CD4-positive, alpha-beta T cell (primary cell): ENCODE results near the gene PHACTR3. TPM values are rescaled to one million over a fixed set of nuclear protein-coding genes. Genes with fewer than 3 reads are reported as not detected.

Source experiments
- ATAC-seq: fragments of 200-7000 bp; cut with Tn5 transposase; one replicate; pipeline ENCODE4 v1.10.0; 2022; ENCODE audit warnings: mild to moderate bottlenecking; ENCODE audit not compliant: poor library complexity
- CTCF ChIA-PET: fragments of 350-600 bp; sonication (Branson Sonifier 250); formaldehyde crosslinking; loops from one replicate; lab custom pipeline; 2021; ENCODE audit warnings: antibody characterized with exemption, inconsistent platforms; lab: Charles Lee
- POLR2A ChIA-PET: fragments of 350-600 bp; sonication (Branson Sonifier 250); formaldehyde crosslinking; loops from one replicate; lab custom pipeline; 2021; ENCODE audit warnings: antibody characterized with exemption, inconsistent platforms; lab: Charles Lee
- DNase-seq, 14 experiments: peaks; one replicate each; pipeline ENCODE4 v3.0.0-alpha.2; 2013 to 2020; ENCODE audit warnings: mixed read lengths in 2 of 14
- H3K27ac ChIP-seq, 2 donors: one replicate each; pipeline versions ENCODE4 v1.5.1 to v1.7.0; 2013; ENCODE audit warnings: low read length in 2 of 2, low read depth in 1 of 2, mild to moderate bottlenecking in 1 of 2
- H3K27me3 ChIP-seq, 2 experiments: 1 replicate in 1 of 2; 2 replicates in 1 of 2; pipeline versions ENCODE4 v1.6.1 to v1.7.0; 2013; ENCODE audit warnings: low read length in 2 of 2, control low read depth in 1 of 2, mild to moderate bottlenecking in 1 of 2, moderate library complexity in 1 of 2; ENCODE audit not compliant: insufficient read depth in 2 of 2, control insufficient read depth in 1 of 2
- H3K36me3 ChIP-seq: one replicate; pipeline ENCODE4 v1.6.1; 2013; ENCODE audit warnings: low read length, control low read depth; ENCODE audit not compliant: insufficient read depth
- H3K4me1 ChIP-seq: one replicate; pipeline ENCODE4 v1.6.1; 2013; ENCODE audit warnings: low read length, control low read depth; ENCODE audit not compliant: insufficient read depth
- H3K4me3 ChIP-seq: one replicate; pipeline ENCODE4 v1.5.1; 2013; ENCODE audit warnings: mild to moderate bottlenecking, low read length, moderate library complexity
- H3K9me3 ChIP-seq, 2 experiments: 1 replicate in 1 of 2; 2 replicates in 1 of 2; pipeline versions ENCODE4 v1.6.1 to v1.7.0; 2013; ENCODE audit warnings: low read length in 2 of 2, mild to moderate bottlenecking in 2 of 2, control low read depth in 1 of 2, moderate library complexity in 1 of 2; ENCODE audit not compliant: control insufficient read depth in 1 of 2, insufficient read depth in 1 of 2
- H3K27ac Mint-ChIP-seq: one replicate; pipeline ENCODE4 v1.8.0; 2020; ENCODE audit warnings: mixed read lengths
- H3K27me3 Mint-ChIP-seq: one replicate; pipeline ENCODE4 v1.8.0; 2021; ENCODE audit warnings: mixed read lengths
- H3K36me3 Mint-ChIP-seq: one replicate; pipeline ENCODE4 v1.8.0; 2021; ENCODE audit warnings: low read depth, mixed read lengths
- H3K4me1 Mint-ChIP-seq: one replicate; pipeline ENCODE4 v1.8.0; 2021; ENCODE audit warnings: low read depth, mixed read lengths
- H3K4me3 Mint-ChIP-seq: one replicate; pipeline ENCODE4 v1.8.0; 2020; ENCODE audit warnings: mild to moderate bottlenecking, mixed read lengths
- H3K9me3 Mint-ChIP-seq: one replicate; pipeline ENCODE4 v1.8.0; 2020; ENCODE audit warnings: mixed read lengths
- CTCF ChIP-seq: fragments of 200-600 bp; IDR thresholded peaks from one replicate; pipeline ENCODE4 v1.8.0; 2022; ENCODE audit warnings: antibody characterized with exemption, mild to moderate bottlenecking
- intact Hi-C, 2 experiments: fragments of 100-400 bp; cut with DNase I in 1 of 2; cut with micrococcal nuclease in 1 of 2; formaldehyde crosslinking; loops; one replicate each; pipeline versions ENCODE4 v1.15.1 to v1.9.0; 2023 to 2025; cut with DNase I, micrococcal nuclease
- total RNA-seq, 174 experiments: library from RNA in 2 of 174; stranded (reverse) in 2 of 174; gene quantifications; one replicate each; pipeline ENCODE4 v1.2.3 and lab custom pipeline; 2021 to 2026

The PHACTR3 gene
- total RNA-seq, 2 experiments from 2014 or later: not detected

GRCh38 chr20:59622496-59622895, 18.2 kb downstream of the PHACTR3 start:
- Mint-ChIP-seq H3K9me3 (no peaks in the 10 kb centered on the region), H3K4me3 (no peak overlapping the region), H3K27me3 (peaks cover 34% of the 10 kb centered on the region), H3K27ac (no peak overlapping the region), H3K4me1 (no peaks in the 10 kb centered on the region), H3K36me3 (no peaks in the 10 kb centered on the region)
- no peak for ATAC-seq
- CTCF ChIA-PET: interaction anchor here (0.6 kb wide), 1 partner anchor 1452 kb away, joined by 3 read pairs; no protein-coding TSS in a partner anchor
- no peak for DNase-seq
- TF ChIP-seq CTCF: no peak
- Histone ChIP-seq H3K4me3 (no peak overlapping the region), H3K4me1 (no peaks in the 10 kb centered on the region), H3K9me3 (peaks cover 0 to 14% of the 10 kb centered on the region in 2 experiments), H3K27me3 (peaks cover 0 to 4% of the 10 kb centered on the region in 2 experiments), H3K27ac (no peak overlapping the region), H3K36me3 (no peaks in the 10 kb centered on the region)
- intact Hi-C loops: loop anchor here in 1 of 2 experiments (10.0 kb wide), 1 partner anchor 992 kb away; no protein-coding TSS in a partner anchor
- POLR2A ChIA-PET: no interaction called here

- Mint-ChIP-seq H3K27me3 (peaks cover 28% of the 10 kb centered on the region), H3K4me1 (no peaks in the 10 kb centered on the region), H3K36me3 (no peaks in the 10 kb centered on the region), H3K4me3 (no peak overlapping the region), H3K27ac (no peak overlapping the region), H3K9me3 (no peaks in the 10 kb centered on the region)
- Histone ChIP-seq H3K4me1 (no peaks in the 10 kb centered on the region), H3K27ac (no peak overlapping the region), H3K27me3 (peaks cover 0 to 3% of the 10 kb centered on the region in 2 experiments), H3K4me3 (no peak overlapping the region), H3K9me3 (peaks cover 0 to 13% of the 10 kb centered on the region in 2 experiments), H3K36me3 (no peaks in the 10 kb centered on the region)
- CTCF ChIA-PET: interaction anchor here (0.6 kb wide), 1 partner anchor 1452 kb away, joined by 3 read pairs; no protein-coding TSS in a partner anchor
- no peak for TF ChIP-seq CTCF
- DNase-seq: no peak
- no peak for ATAC-seq
- POLR2A ChIA-PET: no interaction called here
- intact Hi-C loops: loop anchor here in 1 of 2 experiments (10.0 kb wide), 1 partner anchor 992 kb away; no protein-coding TSS in a partner anchor
These were observed 18.8 kb downstream of the PHACTR3 start for GRCh38 chr20:59623133-59623532.

GRCh38 chr20:59623583-59623982, 19.2 kb downstream of the PHACTR3 start:
- ChIA-PET CTCF (no interaction called here), POLR2A (no interaction called here)
- no peaks in the 10 kb centered on the region for H3K4me1 ChIP-seq
- ATAC-seq (no peak), DNase-seq (no peak)
- intact Hi-C loops: loop anchor here in 1 of 2 experiments (10.0 kb wide), 1 partner anchor 991 kb away; no protein-coding TSS in a partner anchor
- H3K4me1 Mint-ChIP-seq: no peaks in the 10 kb centered on the region
- H3K9me3 Mint-ChIP-seq: no peaks in the 10 kb centered on the region
- no peaks in the 10 kb centered on the region for H3K36me3 ChIP-seq
- H3K27me3 ChIP-seq: peaks cover 0 to 3% of the 10 kb centered on the region in 2 experiments
- no peak overlapping the region for H3K27ac ChIP-seq
- peaks cover 0 to 9% of the 10 kb centered on the region in 2 experiments for H3K9me3 ChIP-seq
- no peak overlapping the region for H3K27ac Mint-ChIP-seq
- no peak overlapping the region for H3K4me3 Mint-ChIP-seq
- no peaks in the 10 kb centered on the region for H3K36me3 Mint-ChIP-seq
- peaks cover 24% of the 10 kb centered on the region for H3K27me3 Mint-ChIP-seq
- no peak for TF ChIP-seq CTCF
- H3K4me3 ChIP-seq: no peak overlapping the region
